GM08714 (cell line): Measurements from ENCODE around the gene SPATA21.

Experiments
- H3K4me3 ChIP-seq: fragments of 200-500 bp; sonication (Bioruptor generic); 2 replicates; pipeline ENCODE4 v1.5.1; 2014; ENCODE audit warnings: mild to moderate bottlenecking, low read length, inconsistent platforms
- ZNF274 ChIP-seq: IDR thresholded peaks from 2 replicates; pipeline ENCODE4 v1.6.1; 2012; ENCODE audit warnings: mild to moderate bottlenecking, low read depth, low read length

Gene SPATA21

DNA sequence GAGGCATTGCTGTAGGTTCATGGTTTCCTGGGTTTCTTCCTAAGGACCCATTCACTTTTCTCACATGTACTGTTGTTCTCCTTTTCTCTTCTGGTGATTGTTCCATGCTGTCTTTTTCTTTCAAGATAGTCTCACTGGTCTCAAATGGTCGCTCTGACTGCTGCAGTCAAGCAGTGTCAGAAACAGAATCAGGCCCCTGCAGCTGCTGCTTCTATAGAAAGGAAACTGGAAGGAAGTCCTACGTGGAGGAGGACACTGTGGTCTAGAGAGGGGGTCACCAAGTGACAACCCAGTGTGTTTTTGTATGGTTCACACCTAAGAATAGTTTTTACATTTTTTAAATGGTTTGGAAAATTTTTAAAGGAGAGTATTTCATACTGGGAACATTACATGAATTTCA is 5.7 kb upstream of the SPATA21 start:
- no peak overlapping the region for H3K4me3 ChIP-seq
- TF ChIP-seq ZNF274, result no peak

DNA sequence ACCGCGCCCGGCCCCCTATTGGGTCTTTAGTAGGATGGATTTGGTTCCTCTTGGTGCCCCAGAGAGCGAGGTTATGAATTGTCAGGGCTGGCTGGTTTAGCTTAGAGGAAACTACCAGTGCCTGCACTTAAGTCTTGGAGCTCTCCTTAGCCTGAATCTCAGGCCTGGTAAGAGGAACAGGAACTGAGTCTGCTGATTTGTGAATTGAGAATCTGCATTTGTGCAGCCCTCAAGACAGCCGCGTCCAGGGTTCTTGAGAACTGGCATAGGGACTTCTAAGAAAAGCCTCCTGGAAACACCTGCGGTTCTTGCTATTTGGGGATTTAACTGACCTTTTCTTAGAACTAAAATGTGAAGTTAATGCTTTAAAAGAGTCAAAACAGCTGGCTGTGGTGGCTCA is 5.0 kb upstream of the SPATA21 start:
- no peak overlapping the region for H3K4me3 ChIP-seq
- TF ChIP-seq ZNF274, result no peak

DNA sequence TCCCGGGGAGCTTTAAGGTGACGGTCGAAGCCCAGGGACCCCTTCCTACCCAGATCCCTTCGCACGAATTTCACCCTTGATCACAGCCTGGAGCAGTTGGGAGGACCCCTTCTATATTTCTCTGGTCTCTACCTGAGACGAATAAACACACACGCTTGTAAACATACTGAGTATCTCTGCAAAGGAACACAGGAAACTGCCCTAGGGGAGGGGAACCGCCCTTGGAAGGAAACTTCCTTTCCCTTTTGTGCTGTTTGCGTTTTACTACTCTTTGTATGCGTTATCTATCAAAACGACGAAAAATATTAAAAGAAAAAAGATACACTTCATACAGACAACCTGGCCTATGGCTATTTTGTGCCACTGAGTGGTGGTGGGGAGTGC is 4.0 kb upstream of the SPATA21 start:
- TF ChIP-seq ZNF274, result no peak
- H3K4me3 ChIP-seq, result peak overlapping the region; percentile 96

DNA sequence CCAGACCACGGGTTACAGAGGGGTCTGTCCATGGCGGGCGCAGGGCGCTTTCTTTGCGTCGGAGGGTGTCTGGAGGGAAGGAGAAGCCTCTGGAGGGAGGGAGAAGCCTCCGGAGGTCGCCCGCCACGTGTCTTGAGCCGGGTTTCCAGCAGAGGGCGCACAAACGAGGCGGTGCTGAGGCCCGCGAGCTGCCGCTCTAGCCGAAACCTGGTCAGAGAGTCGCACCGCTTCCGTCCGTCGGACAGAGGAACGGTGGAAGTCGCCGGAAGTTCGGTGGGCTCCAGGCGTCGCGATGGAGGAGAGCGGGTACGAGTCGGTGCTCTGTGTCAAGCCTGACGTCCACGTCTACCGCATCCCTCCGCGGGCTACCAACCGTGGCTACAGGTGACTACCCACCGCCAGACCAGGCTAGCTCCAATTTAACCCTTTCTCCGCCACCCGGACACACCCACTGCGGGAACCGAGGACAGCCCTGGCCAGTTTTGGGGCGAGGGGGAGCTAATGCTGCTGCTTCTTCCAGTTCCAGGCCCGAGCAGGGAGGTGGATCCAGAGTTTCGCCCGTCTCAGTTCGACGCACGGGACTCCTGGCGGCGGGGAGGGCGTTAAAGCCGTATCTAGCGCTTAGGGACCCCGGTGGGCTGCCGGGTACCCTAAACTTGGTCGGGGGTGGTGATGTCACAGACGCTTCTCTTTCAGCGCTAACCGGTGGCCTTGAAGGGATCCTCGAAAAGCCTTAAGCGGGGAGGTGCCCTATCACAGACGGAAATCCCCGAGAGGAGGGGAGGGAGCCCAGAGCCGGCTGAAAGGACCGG is 3.5 kb upstream of the SPATA21 start, which contains the start of gene NECAP2:
Gene NECAP2, plus strand, starts transcription at position 255 of the 812 bp plus-strand sequence. Its CDS starts 38 bp downstream, at position 293.
- peak within 1 kb of the TSS; percentile 96 for H3K4me3 ChIP-seq
- no peak for TF ChIP-seq ZNF274

DNA sequence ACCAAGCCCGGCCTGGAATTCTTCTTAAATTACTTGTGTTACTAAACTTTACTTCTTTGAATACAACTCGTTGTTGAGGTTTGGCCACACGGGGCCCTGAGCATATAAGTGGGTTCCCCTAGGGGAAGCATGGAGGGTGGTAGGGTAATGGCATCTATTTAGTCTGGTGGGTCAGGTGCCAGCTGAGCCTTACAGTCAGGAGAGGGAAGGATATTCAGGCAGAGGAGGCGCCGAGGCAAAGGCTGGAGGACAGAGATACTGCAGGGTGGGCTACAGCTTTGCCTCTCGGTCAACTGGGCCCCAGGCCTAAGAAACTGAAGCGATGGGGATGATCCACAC is 2.9 kb upstream of the SPATA21 start:
- peak overlapping the region; percentile 6; the same call in 1 of the 2 replicates for H3K4me3 ChIP-seq

DNA sequence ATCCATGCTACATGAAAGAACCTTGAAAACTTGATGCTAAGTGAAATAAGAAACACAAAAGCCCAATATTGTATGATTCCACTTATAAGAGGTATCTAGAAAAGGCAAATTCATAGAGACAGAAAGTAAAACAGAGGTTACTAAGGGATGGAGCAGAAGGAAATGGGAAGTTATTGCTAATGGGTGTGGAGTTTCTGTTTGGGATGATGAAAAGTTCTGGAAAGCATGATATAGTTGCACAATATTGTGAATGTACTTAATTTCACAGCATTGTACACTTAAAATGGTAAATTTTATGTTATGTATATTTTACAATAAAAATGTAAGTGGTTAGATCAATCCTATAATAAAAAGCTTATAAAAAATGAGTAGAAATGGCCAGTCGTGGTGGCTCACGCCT is 1.7 kb upstream of the SPATA21 start:
- no peak for TF ChIP-seq ZNF274

More for the DNA sequence above, 2.9 kb upstream of the SPATA21 start:
- no peak for TF ChIP-seq ZNF274

DNA sequence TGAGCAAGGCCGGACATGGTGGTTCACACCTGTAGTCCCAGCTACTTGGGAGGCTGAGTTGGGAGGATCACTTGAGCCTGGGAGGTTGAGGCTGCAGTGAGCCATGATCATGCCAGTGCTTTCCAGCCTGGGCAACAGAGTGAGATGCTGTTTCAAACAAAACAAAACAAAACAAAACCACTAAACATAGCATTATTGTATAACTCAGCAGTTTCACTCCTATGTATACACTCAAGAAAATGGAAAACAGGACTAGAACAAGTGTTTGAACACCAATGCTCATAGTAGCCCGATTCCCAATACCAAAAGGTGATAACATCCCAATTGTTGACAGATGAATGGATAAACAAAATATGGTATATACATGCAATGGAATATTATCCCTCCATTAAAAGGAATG is 1.3 kb upstream of the SPATA21 start:
- no peak for TF ChIP-seq ZNF274

More for the DNA sequence above, 1.7 kb upstream of the SPATA21 start:
- no peak overlapping the region for H3K4me3 ChIP-seq

DNA sequence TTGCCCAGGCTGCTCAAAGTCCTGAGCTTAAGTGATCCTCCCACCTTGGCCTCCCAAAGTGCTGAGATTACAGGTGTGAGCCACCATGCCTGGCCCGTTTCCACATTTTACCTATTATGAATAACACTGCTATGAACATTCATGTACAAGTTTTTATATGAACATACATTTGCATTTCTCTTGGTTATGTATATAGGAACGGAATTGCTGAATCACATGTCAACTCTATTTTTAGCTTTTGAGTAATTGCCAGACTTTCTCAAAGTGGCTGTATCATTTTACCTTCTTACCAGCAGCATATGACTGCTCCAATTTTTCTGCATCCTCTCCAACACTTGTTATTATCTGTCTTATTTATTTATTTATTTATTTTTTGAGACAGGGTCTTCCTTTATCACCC is 2.7 kb downstream of the SPATA21 start:
- H3K4me3 ChIP-seq, result no peak overlapping the region
- no peak for TF ChIP-seq ZNF274

More for the DNA sequence above, 1.3 kb upstream of the SPATA21 start:
- H3K4me3 ChIP-seq, result no peak overlapping the region

DNA sequence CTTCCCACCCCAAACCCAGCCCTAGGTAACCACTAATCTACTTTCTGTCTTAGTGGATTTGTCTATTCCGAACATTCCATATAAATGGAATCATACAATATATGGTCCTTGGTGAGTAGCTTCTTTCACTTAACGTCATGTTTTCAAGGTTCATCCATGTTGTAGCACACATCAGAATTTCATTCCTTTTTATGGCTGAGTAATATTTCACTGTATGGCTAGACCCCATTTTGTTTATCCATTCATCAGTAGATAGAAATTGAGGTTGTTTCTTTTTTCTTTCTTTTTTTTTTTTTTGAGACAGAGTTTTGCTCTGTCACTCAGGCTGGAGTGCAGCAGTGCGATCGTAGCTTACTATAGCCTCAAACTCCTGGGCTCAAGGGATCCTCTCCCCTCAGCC is 3.2 kb downstream of the SPATA21 start:
- H3K4me3 ChIP-seq, result no peak overlapping the region

DNA sequence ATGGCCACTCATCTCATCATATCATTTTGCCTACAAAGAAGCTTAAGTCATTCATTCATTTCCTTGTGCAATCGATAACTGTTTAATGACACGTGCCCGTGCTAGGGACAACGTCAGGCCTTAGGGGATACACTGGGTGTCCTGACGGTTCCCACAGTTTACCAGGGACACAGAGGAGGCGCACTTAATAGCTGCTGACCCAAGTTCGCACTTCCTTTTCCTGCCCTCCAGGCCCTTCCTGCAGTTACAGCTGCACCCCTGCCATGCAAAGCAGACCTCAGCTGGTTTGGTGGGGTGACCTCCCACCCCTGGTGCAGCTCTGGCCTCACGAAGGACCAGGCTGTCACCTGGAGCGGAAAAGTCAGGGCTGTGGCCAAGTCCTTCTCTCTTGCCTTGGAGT is 4.2 kb downstream of the SPATA21 start:
- no peak overlapping the region for H3K4me3 ChIP-seq
- TF ChIP-seq ZNF274, result no peak

More for the DNA sequence above, 3.2 kb downstream of the SPATA21 start:
- no peak for TF ChIP-seq ZNF274

DNA sequence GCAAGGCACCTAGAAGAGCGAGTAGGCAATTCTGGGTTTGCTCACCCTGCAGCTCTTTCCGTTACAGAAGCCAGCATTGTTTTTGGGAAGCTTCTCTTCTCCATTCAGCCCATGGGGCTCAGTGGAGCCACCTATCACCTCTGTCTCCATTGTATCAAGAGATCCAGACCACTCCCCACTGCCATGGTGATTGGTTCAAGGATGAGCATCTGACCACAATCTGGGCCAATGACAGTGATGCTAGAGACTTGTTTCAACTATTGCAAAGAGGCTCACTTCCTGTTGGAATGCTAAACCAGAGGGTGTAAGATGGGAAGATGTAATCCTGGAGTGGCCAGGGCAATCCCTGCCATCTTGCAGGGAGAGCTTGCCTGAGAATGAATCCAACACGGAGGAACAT is 6.6 kb downstream of the SPATA21 start:
- no peak for TF ChIP-seq ZNF274
- H3K4me3 ChIP-seq, result no peak overlapping the region

DNA sequence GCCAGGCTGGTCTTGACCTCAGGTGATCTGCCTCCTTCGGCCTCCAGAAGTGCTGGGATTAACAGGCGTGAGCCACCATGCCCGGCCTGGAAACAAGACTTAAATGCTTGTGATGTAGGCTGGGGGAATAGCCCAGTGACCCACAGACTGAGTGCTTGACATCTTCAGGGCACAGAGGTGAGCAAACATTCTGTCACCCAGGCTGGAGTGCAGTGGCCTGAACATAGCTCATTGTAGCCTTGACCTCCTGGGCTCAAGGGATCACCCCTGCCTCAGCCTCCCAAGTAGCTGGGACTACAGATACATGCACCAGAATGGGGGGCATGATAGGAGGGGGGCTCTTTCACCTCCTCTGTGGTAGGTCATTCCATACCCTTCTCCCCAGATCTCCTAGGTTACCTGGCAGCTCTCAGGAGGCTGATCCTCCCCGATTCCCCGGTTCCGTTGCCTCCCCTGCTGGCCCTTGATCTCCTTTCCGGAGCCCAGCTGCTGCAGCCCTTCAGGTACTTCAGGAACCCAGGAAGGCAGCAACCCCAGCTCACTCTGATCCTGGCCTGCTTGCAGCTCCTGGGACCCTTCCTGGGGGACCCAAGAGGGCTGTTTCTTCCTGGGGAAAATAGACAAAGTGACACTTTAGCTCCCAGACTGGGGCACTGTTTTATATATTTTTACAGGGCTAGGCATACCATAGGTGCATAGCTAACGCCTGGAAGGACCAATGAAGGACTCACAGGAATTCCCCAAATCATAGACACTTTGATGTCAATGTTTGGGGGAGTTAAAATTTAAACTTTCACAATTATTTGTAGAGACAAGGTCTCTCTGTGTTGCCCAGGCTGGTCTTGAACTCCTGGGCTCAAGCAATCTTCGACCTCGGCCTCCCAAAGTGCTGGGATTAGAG is 11.8 kb downstream of the SPATA21 start:
- no peak for TF ChIP-seq ZNF274
- H3K4me3 ChIP-seq, result no peak overlapping the region

DNA sequence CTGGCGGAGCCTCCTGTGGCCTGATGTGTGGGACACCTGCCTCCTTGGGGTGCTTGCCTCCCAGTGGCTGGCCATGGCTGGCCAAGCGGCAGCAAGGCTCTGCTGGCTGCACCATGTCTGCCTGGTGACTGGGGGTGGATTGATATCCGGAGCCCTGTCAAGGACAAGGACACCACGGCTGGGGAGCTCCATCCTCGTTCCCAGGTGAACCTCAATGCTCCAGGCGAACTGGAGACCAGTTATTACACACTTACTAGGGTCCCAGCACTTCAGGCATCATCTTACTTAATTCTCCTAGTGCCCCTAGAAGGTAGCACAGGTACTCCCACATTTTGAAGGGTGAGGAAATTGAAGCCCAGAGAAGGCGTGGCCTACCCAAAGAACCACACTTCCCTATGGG is 15.2 kb downstream of the SPATA21 start:
- TF ChIP-seq ZNF274, result no peak
- no peak overlapping the region for H3K4me3 ChIP-seq

DNA sequence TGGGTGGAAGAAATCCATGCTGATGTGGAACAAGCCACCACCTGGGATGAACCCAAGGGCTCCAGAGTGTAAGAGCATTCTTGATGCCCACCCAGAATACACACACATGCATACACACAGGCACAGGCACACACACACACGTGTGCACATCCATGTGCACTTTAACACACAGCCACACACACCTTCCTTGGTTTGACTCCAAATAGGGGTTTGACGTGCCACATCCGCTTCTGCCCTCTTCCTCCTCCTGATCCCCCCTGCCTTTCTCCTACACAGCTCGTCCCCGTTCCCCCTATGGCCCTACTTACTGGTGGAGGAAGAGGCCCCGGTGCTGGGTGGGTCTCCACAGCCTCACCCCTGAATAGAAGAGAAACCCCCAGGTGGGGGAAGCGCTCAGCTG is 16.0 kb downstream of the SPATA21 start:
- no peak for TF ChIP-seq ZNF274
- no peak overlapping the region for H3K4me3 ChIP-seq
